IPS-NIHi7 (cell line): ENCODE results near the gene TOM1.

ENCODE experiments used
- DNase-seq: peaks from one replicate; pipeline ENCODE4 v3.0.0; 2012; ENCODE audit warnings: mixed read lengths; ENCODE audit errors: extremely low spot score

Gene TOM1

GRCh38 chr22:35299673-35300499, at the start of gene TOM1:
Gene TOM1, plus strand, starts transcription at chr22:35299894. Its CDS starts 35 bp downstream, at chr22:35299929.
- DNase-seq, result peak; percentile 98

GRCh38 chr22:35250156-35250555, 49.5 kb upstream of the TOM1 start:
- DNase-seq, result no peak

GRCh38 chr22:35253946-35254345, 45.7 kb upstream of the TOM1 start:
- DNase-seq, result no peak

- no peak for DNase-seq
Measured at GRCh38 chr22:35257002-35257320, 42.7 kb upstream of the TOM1 start.

GRCh38 chr22:35257321-35258190, 42.1 kb upstream of the TOM1 start, which contains the start of gene HMGXB4:
Gene HMGXB4, plus strand, starts transcription at chr22:35257493. Its CDS starts 4,898 bp downstream, at chr22:35262391.
- peak; percentile 97 for DNase-seq

GRCh38 chr22:35258191-35258988, 41.3 kb upstream of the TOM1 start:
- peak; percentile 40 for DNase-seq

GRCh38 chr22:35264986-35265385, 34.7 kb upstream of the TOM1 start:
- DNase-seq, result no peak

GRCh38 chr22:35266277-35266676, 33.4 kb upstream of the TOM1 start:
- no peak for DNase-seq

- DNase-seq, result no peak
Measured at GRCh38 chr22:35269630-35270029, 30.1 kb upstream of the TOM1 start.

- no peak for DNase-seq
Measured at GRCh38 chr22:35274154-35274871, 25.4 kb upstream of the TOM1 start.

- DNase-seq, result no peak
Measured at GRCh38 chr22:35275580-35275979, 24.1 kb upstream of the TOM1 start.

- DNase-seq, result no peak
Measured at GRCh38 chr22:35276019-35276418, 23.7 kb upstream of the TOM1 start.

GRCh38 chr22:35288116-35288515, 11.6 kb upstream of the TOM1 start:
- no peak for DNase-seq

- no peak for DNase-seq
Measured at GRCh38 chr22:35292786-35293185, 6.9 kb upstream of the TOM1 start.

- DNase-seq, result no peak
Measured at GRCh38 chr22:35296051-35296450, 3.6 kb upstream of the TOM1 start.

GRCh38 chr22:35299217-35299672, 449 bp upstream of the TOM1 start:
- no peak for DNase-seq

- no peak for DNase-seq
Measured at GRCh38 chr22:35301372-35301874, 1.7 kb downstream of the TOM1 start.

- no peak for DNase-seq
Measured at GRCh38 chr22:35303029-35303624, 3.4 kb downstream of the TOM1 start.

- no peak for DNase-seq
Measured at GRCh38 chr22:35305525-35306070, 5.9 kb downstream of the TOM1 start.

- no peak for DNase-seq
Measured at GRCh38 chr22:35306350-35306967, 6.8 kb downstream of the TOM1 start.
